NT2/D1 (cell line): ENCODE results near the gene SMG6.

ENCODE experiments used
- SUZ12 ChIP-seq: IDR thresholded peaks from 2 replicates; pipeline ENCODE4 v1.6.1; 2011; ENCODE audit not compliant: insufficient read length, insufficient read depth; ENCODE audit errors: extremely low read depth
- YY1 ChIP-seq: IDR thresholded peaks from 2 replicates; pipeline ENCODE4 v1.6.1; 2011; ENCODE audit not compliant: insufficient read length, insufficient read depth
- ZNF274 ChIP-seq: IDR thresholded peaks from 2 replicates; pipeline ENCODE4 v1.6.1; 2011; ENCODE audit warnings: mild to moderate bottlenecking, low read depth, low read length

- TF ChIP-seq SUZ12 (no peak), YY1 (no peak), ZNF274 (no peak)
These were observed 8.0 kb downstream of the SMG6 start for GRCh38 chr17:2295575-2295974.
